ENCODE data around the gene TRMT112. TPM values are rescaled to one million over a fixed set of nuclear protein-coding genes. Genes with fewer than 3 reads are reported as not detected.
"Not testable (repeated sequence)": the region's sequence is repeated elsewhere in the genome, so short reads cannot be mapped to it uniquely, and the experiment has no call there.

The TRMT112 gene
- total RNA-seq, 2 experiments from 2014 or later: 205 to 322 TPM

DNA sequence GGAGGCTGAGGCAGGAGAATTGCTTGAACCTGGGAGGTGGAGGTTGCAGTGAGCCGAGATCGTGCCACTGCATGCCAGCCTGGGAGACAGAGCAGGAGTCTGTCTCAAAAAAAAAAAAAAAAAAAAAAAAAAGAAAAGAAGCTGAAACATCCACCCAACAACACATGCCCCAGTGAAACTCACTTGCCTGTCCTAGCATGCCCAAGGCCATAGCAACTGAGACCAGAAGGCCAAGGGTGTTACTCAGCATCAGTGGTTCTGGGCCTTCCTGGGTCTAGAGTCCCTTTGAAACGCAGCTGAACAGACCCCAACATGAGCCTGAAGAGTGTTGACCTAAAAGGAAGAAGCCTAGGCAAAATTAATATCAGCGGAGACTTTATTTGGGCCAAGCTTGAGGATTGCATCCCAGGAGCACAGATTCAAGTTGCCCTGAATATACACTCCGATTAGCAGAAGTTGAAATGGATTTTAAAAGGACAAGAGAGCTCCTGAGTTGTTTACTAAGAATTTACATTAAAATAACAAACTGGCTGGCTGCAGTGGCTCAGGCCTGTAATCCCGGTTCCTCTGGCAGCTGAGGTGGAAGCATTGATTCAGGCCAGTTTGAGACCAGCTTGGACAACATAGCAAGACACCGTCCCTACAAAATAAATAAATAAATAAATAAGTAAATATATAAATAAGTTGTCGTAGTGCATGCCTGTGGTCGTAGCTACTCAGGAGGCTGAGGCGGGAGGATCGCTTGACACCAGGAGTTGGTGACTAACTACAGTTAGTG lies 7.5 kb upstream of the TRMT112 start:
- Histone ChIP-seq H3K4me3 (ENCODE audit: low read depth, low read length, poor library complexity, severe bottlenecking) (no peak overlapping the region), H3K79me2 (ENCODE audit: insufficient read depth, low read depth, low read length) (peaks cover under 1% of the 10 kb centered on the region; the same call in 1 of the 2 replicates), H3K4me1 (ENCODE audit: insufficient read depth, low read length, poor library complexity, severe bottlenecking) (peaks cover under 1% of the 10 kb centered on the region), H3K9me3 (ENCODE audit: low read length) (no peaks in the 10 kb centered on the region), H3K9me2 (ENCODE audit: insufficient read depth, low read length) (no peaks in the 10 kb centered on the region), H3K36me3 (ENCODE audit: insufficient read depth, low read length) (peaks cover 31% of the 10 kb centered on the region; the same call in 1 of the 2 replicates), H4K20me1 (ENCODE audit: insufficient read depth, low read length) (no peaks in the 10 kb centered on the region), H2AFZ (ENCODE audit: low read length) (no peak overlapping the region), H3K27ac (ENCODE audit: low read depth, low read length, poor library complexity, severe bottlenecking) (no peak overlapping the region), H3K4me2 (ENCODE audit: low read length) (no peak overlapping the region)
- no peak for DNase-seq (ENCODE audit: low spot score)
- no TSS peak for BruUV-seq (replicated peaks)
- CTCF ChIA-PET (ENCODE audit: unreplicated experiment): no interaction called here
- intact Hi-C loops (cut with micrococcal nuclease; ENCODE audit: unreplicated experiment): no loop called here
- no peak for TF ChIP-seq CTCF (conservative IDR thresholded peaks at IDR 0.05; ENCODE audit: low read length)
- TF ChIP-seq EZH2phosphoT487 (IDR thresholded peaks at IDR 0.05; ENCODE audit: borderline replicate concordance, low read depth, low read length): no peak
- POLR2A ChIA-PET: interaction anchor here (1.3 kb wide), 1 partner anchor 14 kb away, joined by 3 read pairs; no protein-coding TSS in a partner anchor

DNA sequence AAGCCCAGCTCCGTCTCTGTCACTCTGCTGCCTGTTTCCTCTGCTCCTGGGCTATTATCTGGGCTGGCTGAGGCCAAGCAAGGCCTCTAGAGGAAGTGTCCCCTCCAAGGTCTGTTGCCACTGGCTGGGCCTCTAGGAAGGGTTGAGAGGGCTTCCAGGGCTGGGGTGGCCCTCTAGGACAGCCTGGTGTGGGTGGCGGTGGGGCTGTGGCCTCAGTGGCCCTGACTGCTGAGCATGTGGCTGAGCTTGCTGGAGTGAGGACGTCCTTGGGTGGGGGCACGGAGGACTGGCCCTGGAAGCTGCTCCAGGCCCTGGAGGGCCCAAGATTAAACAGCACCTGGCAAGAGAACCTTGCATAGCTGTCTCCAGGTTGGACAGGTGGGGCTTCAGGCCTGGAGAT lies 6.6 kb upstream of the TRMT112 start:
- H3K9me3 ChIP-seq (ENCODE audit: low read length); H4K20me1 ChIP-seq (ENCODE audit: insufficient read depth, low read length); CTCF ChIA-PET (ENCODE audit: unreplicated experiment); H3K4me1 ChIP-seq (ENCODE audit: insufficient read depth, low read length, poor library complexity, severe bottlenecking); DNase-seq (ENCODE audit: low spot score); BruUV-seq (replicated peaks); intact Hi-C loops (cut with micrococcal nuclease; ENCODE audit: unreplicated experiment); H2AFZ ChIP-seq (ENCODE audit: low read length); H3K4me2 ChIP-seq (ENCODE audit: low read length); H3K4me3 ChIP-seq (ENCODE audit: low read depth, low read length, poor library complexity, severe bottlenecking); H3K79me2 ChIP-seq (ENCODE audit: insufficient read depth, low read depth, low read length); H3K9me2 ChIP-seq (ENCODE audit: insufficient read depth, low read length); H3K27ac ChIP-seq (ENCODE audit: low read depth, low read length, poor library complexity, severe bottlenecking): not testable (repeated sequence)
- H3K36me3 ChIP-seq (ENCODE audit: insufficient read depth, low read length): peaks cover 37% of the 10 kb centered on the region; the same call in 1 of the 2 replicates
- POLR2A ChIA-PET: interaction anchor here (0.8 kb wide), 1 partner anchor 8 kb away, joined by 4 read pairs; no protein-coding TSS in a partner anchor

GRCh38 chr11:64323373-64323772 lies 6.0 kb upstream of the TRMT112 start:
- BruUV-seq (replicated peaks): no TSS peak
- ChIA-PET CTCF (ENCODE audit: unreplicated experiment) (interaction anchor here (0.6 kb wide), 1 partner anchor 32 kb away, joined by 6 read pairs; no protein-coding TSS in a partner anchor), POLR2A (interaction anchor here (0.8 kb wide), 1 partner anchor 9 kb away, joined by 4 read pairs; no protein-coding TSS in a partner anchor)
- Histone ChIP-seq H3K4me1 (ENCODE audit: insufficient read depth, low read length, poor library complexity, severe bottlenecking) (peaks cover 12% of the 10 kb centered on the region), H3K79me2 (ENCODE audit: insufficient read depth, low read depth, low read length) (peaks cover 14% of the 10 kb centered on the region; the same call in 1 of the 2 replicates), H3K4me2 (ENCODE audit: low read length) (no peak overlapping the region), H3K9me3 (ENCODE audit: low read length) (no peaks in the 10 kb centered on the region), H3K36me3 (ENCODE audit: insufficient read depth, low read length) (peaks cover 37% of the 10 kb centered on the region; the same call in 1 of the 2 replicates), H4K20me1 (ENCODE audit: insufficient read depth, low read length) (no peaks in the 10 kb centered on the region), H3K27ac (ENCODE audit: low read depth, low read length, poor library complexity, severe bottlenecking) (no peak overlapping the region), H3K4me3 (ENCODE audit: low read depth, low read length, poor library complexity, severe bottlenecking) (no peak overlapping the region), H3K9me2 (ENCODE audit: insufficient read depth, low read length) (no peaks in the 10 kb centered on the region), H2AFZ (ENCODE audit: low read length) (no peak overlapping the region)
- intact Hi-C loops (cut with micrococcal nuclease; ENCODE audit: unreplicated experiment): no loop called here
- DNase-seq (ENCODE audit: low spot score): no peak
- TF ChIP-seq EZH2phosphoT487 (IDR thresholded peaks at IDR 0.05; ENCODE audit: borderline replicate concordance, low read depth, low read length): no peak

Data from OCI-LY7 (cell line).